Liver (tissue), 9 donors: Measurements from ENCODE around the gene AP3B1. TPM values are rescaled to one million over a fixed set of nuclear protein-coding genes. Genes with fewer than 3 reads are reported as not detected.

Source experiments
- DNase-seq: peaks from one replicate; pipeline ENCODE4 v3.0.0-alpha.2; 2017; ENCODE audit warnings: low spot score
- H3K27ac ChIP-seq, 2 donors: one replicate each; pipeline ENCODE4 v1.7.0; 2013; ENCODE audit warnings: inconsistent platforms in 2 of 2, low read length in 2 of 2, control low read depth in 1 of 2, low read depth in 1 of 2, mild to moderate bottlenecking in 1 of 2
- H3K27me3 ChIP-seq, 4 donors: one replicate each; pipeline versions ENCODE4 v1.6.1 to v1.7.0; 2013; ENCODE audit warnings: low read length in 3 of 4, inconsistent platforms in 1 of 4, mild to moderate bottlenecking in 1 of 4, moderate library complexity in 1 of 4; ENCODE audit not compliant: control insufficient read depth in 4 of 4, insufficient read depth in 4 of 4
- H3K36me3 ChIP-seq, 4 donors: one replicate each; pipeline versions ENCODE4 v1.6.1 to v1.7.0; 2013; ENCODE audit warnings: low read length in 3 of 4, mild to moderate bottlenecking in 3 of 4, low read depth in 1 of 4, moderate library complexity in 1 of 4; ENCODE audit not compliant: control insufficient read depth in 4 of 4, insufficient read depth in 3 of 4
- H3K4me1 ChIP-seq, 4 donors: one replicate each; pipeline versions ENCODE4 v1.6.1 to v1.7.0; 2013; ENCODE audit warnings: low read length in 3 of 4, mild to moderate bottlenecking in 3 of 4, moderate library complexity in 1 of 4; ENCODE audit not compliant: control insufficient read depth in 4 of 4, insufficient read depth in 4 of 4
- H3K4me3 ChIP-seq, 3 donors: one replicate each; pipeline versions ENCODE4 v1.6.1 to v1.7.0; 2013; ENCODE audit warnings: low read length in 3 of 3, control low read depth in 1 of 3, low read depth in 1 of 3, mild to moderate bottlenecking in 1 of 3
- H3K9ac ChIP-seq, 2 donors: one replicate each; pipeline ENCODE4 v1.7.0; 2013; ENCODE audit warnings: low read length in 2 of 2, mild to moderate bottlenecking in 2 of 2, moderate library complexity in 2 of 2, control low read depth in 1 of 2, low read depth in 1 of 2
- H3K9me3 ChIP-seq, 4 donors: one replicate each; pipeline versions ENCODE4 v1.6.1 to v1.7.0; 2013; ENCODE audit warnings: low read length in 3 of 4; ENCODE audit not compliant: control insufficient read depth in 4 of 4
- EGR1 ChIP-seq, 2 donors: IDR thresholded peaks; 2 replicates each; pipeline ENCODE4 v1.6.1; 2016 to 2018; ENCODE audit warnings: antibody characterized with exemption in 2 of 2, low read depth in 2 of 2
- FOXA1 ChIP-seq: IDR thresholded peaks from 2 replicates; pipeline ENCODE4 v1.6.1; 2016; ENCODE audit warnings: antibody characterized with exemption
- HNF4A ChIP-seq, 2 donors: conservative IDR thresholded peaks; 2 replicates each; pipeline ENCODE4 v1.6.1; 2016; ENCODE audit warnings: antibody characterized with exemption in 2 of 2, mild to moderate bottlenecking in 2 of 2
- HNF4G ChIP-seq: IDR thresholded peaks from 2 replicates; pipeline ENCODE4 v1.6.1; 2016; ENCODE audit warnings: antibody characterized with exemption
- JUND ChIP-seq, 2 donors: IDR thresholded peaks; 2 replicates each; pipeline ENCODE4 v1.6.1; 2016; ENCODE audit warnings: antibody characterized with exemption in 2 of 2
- NR2F2 ChIP-seq: IDR thresholded peaks from 2 replicates; pipeline ENCODE4 v1.6.1; 2016; ENCODE audit warnings: antibody characterized with exemption
- RAD21 ChIP-seq, 2 donors: IDR thresholded peaks; 2 replicates each; pipeline ENCODE4 v1.6.1; 2016; ENCODE audit warnings: antibody characterized with exemption in 2 of 2, mild to moderate bottlenecking in 2 of 2
- RXRA ChIP-seq, 2 donors: IDR thresholded peaks; 2 replicates each; pipeline ENCODE4 v1.6.1; 2017 to 2018; ENCODE audit warnings: antibody characterized with exemption in 2 of 2, mild to moderate bottlenecking in 1 of 2
- SP1 ChIP-seq: IDR thresholded peaks from 2 replicates; pipeline ENCODE4 v1.6.1; 2018; ENCODE audit warnings: antibody characterized with exemption, mild to moderate bottlenecking
- TAF1 ChIP-seq: conservative IDR thresholded peaks from 2 replicates; pipeline ENCODE4 v1.6.1; 2016; ENCODE audit warnings: antibody characterized with exemption, mild to moderate bottlenecking
- YY1 ChIP-seq: IDR thresholded peaks from 2 replicates; pipeline ENCODE4 v1.6.1; 2016; ENCODE audit warnings: antibody characterized with exemption, mild to moderate bottlenecking
- WGBS: extraction: QIAGEN DNeasy Blood & Tissue Kit; methylation state at CpG from one replicate; pipeline ENCODE4 v1.1.7; 2013; 5-methylcytosine and 5-hydroxymethylcytosine counted together
- polyA plus RNA-seq, 2 donors: library from polyadenylated mRNA; stranded (reverse) in 1 of 2; unstranded in 1 of 2; fragments of 200-250 nt in 1 of 2; fragments of >200 nt in 1 of 2; fragmentation: Nextera tagmentation in 1 of 2; extraction: Ambion mirVana in 1 of 2; gene quantifications; one replicate each; pipeline versions ENCODE4 v1.2.1 to v1.2.3, GENCODE V29; 2013 to 2015
- total RNA-seq, 2 donors: library from RNA; depleted of rRNA; stranded (reverse); fragments of >200 nt; gene quantifications; one replicate each; pipeline ENCODE4 v1.2.3, GENCODE V29; 2014
- TF ChIP-seq, protein P1 (sequence below): IDR thresholded peaks from 2 replicates; pipeline ENCODE4 v1.6.1; 2016; ENCODE audit warnings: antibody characterized with exemption
- TF ChIP-seq, protein P2 (sequence below): IDR thresholded peaks from 2 replicates; pipeline ENCODE4 v1.6.1; 2016; ENCODE audit warnings: antibody characterized with exemption
- TF ChIP-seq, protein P3 (sequence below): fragments of 150-350 bp; IDR thresholded peaks from 2 replicates; pipeline ENCODE4 v1.5.1; 2017; ENCODE audit warnings: improper control_type of control experiment, low read depth, low read length; ENCODE audit not compliant: missing input control
- TF ChIP-seq, protein P4 (sequence below): IDR thresholded peaks from 2 replicates; pipeline ENCODE4 v1.6.1; 2016; ENCODE audit warnings: antibody characterized with exemption
- TF ChIP-seq, protein P5 (sequence below): IDR thresholded peaks from 2 replicates; pipeline ENCODE4 v1.6.1; 2016; ENCODE audit warnings: antibody characterized with exemption, mild to moderate bottlenecking
- donor health status: healthy.
- donor health status: healthy.
- donor health status: healthy.
- donor health status: healthy.
- donor health status: healthy.

AP3B1 gene
- total and polyA plus RNA-seq, 4 donors, result 8.2 to 23.1 (median 14.4) TPM

DNA sequence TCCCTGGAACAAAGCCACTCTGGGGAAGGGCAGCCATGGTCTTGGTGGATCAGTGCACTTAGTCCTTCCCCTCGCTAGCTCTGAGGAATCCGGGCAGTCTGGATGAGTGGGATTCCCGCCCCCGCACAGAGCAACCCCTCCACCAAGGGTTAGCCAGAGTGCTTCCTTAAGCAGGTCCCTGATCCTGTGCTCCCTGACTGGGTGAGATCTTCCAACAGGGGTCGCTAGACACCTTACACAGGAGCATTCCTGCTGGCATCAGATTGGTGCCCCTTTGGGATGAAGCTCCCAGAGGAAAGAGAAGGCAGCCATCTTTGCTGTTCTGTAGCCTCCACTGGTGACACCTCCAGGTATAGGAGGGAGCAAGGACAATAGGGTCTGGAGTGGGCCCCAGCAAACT lies 228.8 kb downstream of the AP3B1 start:
- Histone ChIP-seq H3K27ac (no peak overlapping the region), H3K9me3 (no peaks in the 10 kb centered on the region), H3K27me3 (no peaks in the 10 kb centered on the region), H3K36me3 (no peaks in the 10 kb centered on the region), H3K4me3 (no peak overlapping the region), H3K9ac (no peak overlapping the region), H3K4me1 (no peaks in the 10 kb centered on the region)
- 95% methylated on average over 5 of the region's 5 CpGs for WGBS
- TF ChIP-seq, protein P1, sequence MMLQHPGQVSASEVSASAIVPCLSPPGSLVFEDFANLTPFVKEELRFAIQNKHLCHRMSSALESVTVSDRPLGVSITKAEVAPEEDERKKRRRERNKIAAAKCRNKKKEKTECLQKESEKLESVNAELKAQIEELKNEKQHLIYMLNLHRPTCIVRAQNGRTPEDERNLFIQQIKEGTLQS, result no peak
- TF ChIP-seq FOXA1, result no peak
- DNase-seq, result no peak

DNA sequence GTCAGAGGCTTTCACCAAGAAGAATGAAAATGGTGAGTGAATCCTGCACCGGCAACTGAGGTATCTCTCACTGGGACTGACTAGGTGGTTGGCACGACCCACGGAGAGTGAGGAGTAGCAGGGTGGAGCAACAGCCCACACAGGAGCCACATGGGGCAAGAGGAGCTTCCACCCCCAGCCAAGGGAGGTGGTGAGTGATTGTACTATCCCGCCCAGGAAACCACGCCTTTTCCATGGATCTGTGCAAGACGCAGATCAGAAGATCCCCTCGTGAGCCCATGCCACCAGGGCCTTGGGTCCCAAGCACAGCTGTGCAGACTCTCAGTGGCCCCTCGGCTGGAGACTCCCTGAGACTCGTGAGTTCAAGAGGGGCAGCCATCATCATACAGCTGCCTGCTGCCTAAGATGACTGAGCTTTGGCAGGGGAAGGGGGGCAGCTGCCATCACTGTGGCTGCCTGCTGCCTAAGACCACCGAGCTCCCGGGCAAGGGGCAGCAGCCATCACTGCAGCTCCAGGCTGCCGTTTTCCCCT lies 229.5 kb downstream of the AP3B1 start:
- WGBS, result 95% methylated on average over 12 of the region's 12 CpGs
- TF ChIP-seq JUND (IDR thresholded peaks at IDR 0.05) (no peak), RAD21 (IDR thresholded peaks at IDR 0.05) (no peak)
- TF ChIP-seq, protein P2, sequence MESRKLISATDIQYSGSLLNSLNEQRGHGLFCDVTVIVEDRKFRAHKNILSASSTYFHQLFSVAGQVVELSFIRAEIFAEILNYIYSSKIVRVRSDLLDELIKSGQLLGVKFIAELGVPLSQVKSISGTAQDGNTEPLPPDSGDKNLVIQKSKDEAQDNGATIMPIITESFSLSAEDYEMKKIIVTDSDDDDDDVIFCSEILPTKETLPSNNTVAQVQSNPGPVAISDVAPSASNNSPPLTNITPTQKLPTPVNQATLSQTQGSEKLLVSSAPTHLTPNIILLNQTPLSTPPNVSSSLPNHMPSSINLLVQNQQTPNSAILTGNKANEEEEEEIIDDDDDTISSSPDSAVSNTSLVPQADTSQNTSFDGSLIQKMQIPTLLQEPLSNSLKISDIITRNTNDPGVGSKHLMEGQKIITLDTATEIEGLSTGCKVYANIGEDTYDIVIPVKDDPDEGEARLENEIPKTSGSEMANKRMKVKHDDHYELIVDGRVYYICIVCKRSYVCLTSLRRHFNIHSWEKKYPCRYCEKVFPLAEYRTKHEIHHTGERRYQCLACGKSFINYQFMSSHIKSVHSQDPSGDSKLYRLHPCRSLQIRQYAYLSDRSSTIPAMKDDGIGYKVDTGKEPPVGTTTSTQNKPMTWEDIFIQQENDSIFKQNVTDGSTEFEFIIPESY, result no peak
- TF ChIP-seq, protein P3, sequence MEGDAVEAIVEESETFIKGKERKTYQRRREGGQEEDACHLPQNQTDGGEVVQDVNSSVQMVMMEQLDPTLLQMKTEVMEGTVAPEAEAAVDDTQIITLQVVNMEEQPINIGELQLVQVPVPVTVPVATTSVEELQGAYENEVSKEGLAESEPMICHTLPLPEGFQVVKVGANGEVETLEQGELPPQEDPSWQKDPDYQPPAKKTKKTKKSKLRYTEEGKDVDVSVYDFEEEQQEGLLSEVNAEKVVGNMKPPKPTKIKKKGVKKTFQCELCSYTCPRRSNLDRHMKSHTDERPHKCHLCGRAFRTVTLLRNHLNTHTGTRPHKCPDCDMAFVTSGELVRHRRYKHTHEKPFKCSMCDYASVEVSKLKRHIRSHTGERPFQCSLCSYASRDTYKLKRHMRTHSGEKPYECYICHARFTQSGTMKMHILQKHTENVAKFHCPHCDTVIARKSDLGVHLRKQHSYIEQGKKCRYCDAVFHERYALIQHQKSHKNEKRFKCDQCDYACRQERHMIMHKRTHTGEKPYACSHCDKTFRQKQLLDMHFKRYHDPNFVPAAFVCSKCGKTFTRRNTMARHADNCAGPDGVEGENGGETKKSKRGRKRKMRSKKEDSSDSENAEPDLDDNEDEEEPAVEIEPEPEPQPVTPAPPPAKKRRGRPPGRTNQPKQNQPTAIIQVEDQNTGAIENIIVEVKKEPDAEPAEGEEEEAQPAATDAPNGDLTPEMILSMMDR, result no peak

DNA sequence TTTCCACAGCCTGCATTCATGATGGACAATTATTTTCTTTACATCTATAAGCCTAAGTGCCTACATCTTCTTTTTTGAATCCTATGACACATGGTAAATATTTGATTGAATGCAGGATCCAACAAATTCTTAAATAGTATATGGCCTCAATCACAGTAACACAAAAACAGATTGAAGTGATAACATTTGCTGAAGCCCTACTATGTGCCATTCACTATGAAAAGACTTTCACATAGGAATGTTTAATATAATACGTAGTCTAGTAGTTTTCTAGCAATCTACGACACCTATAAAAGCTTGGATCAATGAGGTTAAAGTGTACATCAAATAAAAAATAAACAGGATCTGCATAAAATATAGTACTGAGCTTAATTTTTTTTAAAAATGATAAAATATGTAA lies 231.0 kb downstream of the AP3B1 start:
- H3K36me3 ChIP-seq, result no peaks in the 10 kb centered on the region
- TF ChIP-seq, protein P3, result no peak
- TF ChIP-seq, protein P4, sequence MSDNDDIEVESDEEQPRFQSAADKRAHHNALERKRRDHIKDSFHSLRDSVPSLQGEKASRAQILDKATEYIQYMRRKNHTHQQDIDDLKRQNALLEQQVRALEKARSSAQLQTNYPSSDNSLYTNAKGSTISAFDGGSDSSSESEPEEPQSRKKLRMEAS, result no peak
- TF ChIP-seq HNF4G (no peak), RXRA (IDR thresholded peaks at IDR 0.05) (no peak), EGR1 (IDR thresholded peaks at IDR 0.05; ENCODE audit: low read depth in 2 of 2) (no peak), TAF1 (no peak), YY1 (no peak), NR2F2 (no peak), SP1 (no peak), HNF4A (conservative IDR thresholded peaks at IDR 0.05) (no peak)
- TF ChIP-seq, protein P5, sequence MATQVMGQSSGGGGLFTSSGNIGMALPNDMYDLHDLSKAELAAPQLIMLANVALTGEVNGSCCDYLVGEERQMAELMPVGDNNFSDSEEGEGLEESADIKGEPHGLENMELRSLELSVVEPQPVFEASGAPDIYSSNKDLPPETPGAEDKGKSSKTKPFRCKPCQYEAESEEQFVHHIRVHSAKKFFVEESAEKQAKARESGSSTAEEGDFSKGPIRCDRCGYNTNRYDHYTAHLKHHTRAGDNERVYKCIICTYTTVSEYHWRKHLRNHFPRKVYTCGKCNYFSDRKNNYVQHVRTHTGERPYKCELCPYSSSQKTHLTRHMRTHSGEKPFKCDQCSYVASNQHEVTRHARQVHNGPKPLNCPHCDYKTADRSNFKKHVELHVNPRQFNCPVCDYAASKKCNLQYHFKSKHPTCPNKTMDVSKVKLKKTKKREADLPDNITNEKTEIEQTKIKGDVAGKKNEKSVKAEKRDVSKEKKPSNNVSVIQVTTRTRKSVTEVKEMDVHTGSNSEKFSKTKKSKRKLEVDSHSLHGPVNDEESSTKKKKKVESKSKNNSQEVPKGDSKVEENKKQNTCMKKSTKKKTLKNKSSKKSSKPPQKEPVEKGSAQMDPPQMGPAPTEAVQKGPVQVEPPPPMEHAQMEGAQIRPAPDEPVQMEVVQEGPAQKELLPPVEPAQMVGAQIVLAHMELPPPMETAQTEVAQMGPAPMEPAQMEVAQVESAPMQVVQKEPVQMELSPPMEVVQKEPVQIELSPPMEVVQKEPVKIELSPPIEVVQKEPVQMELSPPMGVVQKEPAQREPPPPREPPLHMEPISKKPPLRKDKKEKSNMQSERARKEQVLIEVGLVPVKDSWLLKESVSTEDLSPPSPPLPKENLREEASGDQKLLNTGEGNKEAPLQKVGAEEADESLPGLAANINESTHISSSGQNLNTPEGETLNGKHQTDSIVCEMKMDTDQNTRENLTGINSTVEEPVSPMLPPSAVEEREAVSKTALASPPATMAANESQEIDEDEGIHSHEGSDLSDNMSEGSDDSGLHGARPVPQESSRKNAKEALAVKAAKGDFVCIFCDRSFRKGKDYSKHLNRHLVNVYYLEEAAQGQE, result no peak
- TF ChIP-seq, protein P2, result no peak

More for the DNA sequence above, 229.5 kb downstream of the AP3B1 start:
- Histone ChIP-seq H3K4me1 (no peaks in the 10 kb centered on the region), H3K4me3 (no peak overlapping the region), H3K36me3 (no peaks in the 10 kb centered on the region), H3K9me3 (no peaks in the 10 kb centered on the region), H3K27me3 (no peaks in the 10 kb centered on the region), H3K9ac (no peak overlapping the region), H3K27ac (no peak overlapping the region)
- no peak for DNase-seq

More for the DNA sequence above, 231.0 kb downstream of the AP3B1 start:
- Histone ChIP-seq H3K9ac (no peak overlapping the region), H3K27ac (no peak overlapping the region), H3K27me3 (no peaks in the 10 kb centered on the region), H3K9me3 (no peaks in the 10 kb centered on the region), H3K4me3 (no peak overlapping the region), H3K4me1 (no peaks in the 10 kb centered on the region)
- 97% methylated on average over 2 of the region's 2 CpGs for WGBS
- no peak for DNase-seq
